GM12864 (cell line): ENCODE results near the gene RNF13.

ENCODE experiments used
- DNase-seq: peaks from one replicate; pipeline ENCODE4 v3.0.0-alpha.2; 2011; ENCODE audit warnings: low read depth
- H3K4me3 ChIP-seq: 2 replicates; pipeline ENCODE4 v1.5.1; 2011; ENCODE audit warnings: mild to moderate bottlenecking, low read depth, low read length, control low read depth
- TF ChIP-seq, protein P1 (sequence below): IDR thresholded peaks from 2 replicates; pipeline ENCODE4 v1.5.1; 2011; ENCODE audit warnings: low read depth, mild to moderate bottlenecking, moderate library complexity, low read length, control low read depth, inconsistent platforms; ENCODE audit errors: missing control alignments

Gene RNF13

DNA sequence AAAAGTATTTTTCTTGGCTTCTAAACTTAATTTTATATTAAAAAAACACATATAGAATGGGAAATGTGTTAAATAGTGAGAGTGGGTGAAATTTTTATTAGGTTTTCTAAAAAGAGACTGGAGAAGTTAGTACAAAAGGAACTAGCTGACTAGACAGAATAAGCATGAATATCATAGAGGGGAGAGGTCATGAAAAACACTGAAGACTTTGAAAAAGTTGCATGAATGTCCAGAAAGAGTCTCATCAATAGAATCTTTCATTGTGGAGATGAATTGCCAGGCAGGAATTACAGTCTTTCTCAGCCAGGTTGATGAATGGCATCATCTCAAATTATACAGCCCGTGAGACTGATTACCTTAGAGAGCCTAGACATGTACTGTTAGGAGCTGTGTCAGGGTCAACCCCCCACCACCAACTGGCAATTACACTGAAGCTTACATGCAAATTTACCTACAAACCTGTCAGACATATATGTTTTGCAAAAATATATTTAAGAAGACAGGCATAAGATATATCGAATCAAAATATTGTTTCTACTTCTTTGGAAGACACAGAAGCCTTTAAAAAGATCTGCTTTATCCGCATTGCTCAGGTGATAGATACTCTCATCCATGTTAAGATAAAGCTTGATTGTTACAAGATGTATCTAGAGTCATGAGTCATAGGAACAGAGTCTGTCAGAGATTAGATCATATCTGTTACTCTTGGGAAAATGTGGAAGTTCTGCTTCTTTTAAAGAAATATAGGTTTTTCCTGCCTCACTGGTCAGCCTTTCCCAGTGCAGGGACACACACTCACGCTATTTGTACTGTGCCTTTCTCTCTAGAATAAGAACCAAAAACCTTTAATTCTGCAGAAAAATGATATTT is 192.5 kb downstream of the RNF13 start:
- no peak overlapping the region for H3K4me3 ChIP-seq
- no peak for DNase-seq
- TF ChIP-seq, protein P1, sequence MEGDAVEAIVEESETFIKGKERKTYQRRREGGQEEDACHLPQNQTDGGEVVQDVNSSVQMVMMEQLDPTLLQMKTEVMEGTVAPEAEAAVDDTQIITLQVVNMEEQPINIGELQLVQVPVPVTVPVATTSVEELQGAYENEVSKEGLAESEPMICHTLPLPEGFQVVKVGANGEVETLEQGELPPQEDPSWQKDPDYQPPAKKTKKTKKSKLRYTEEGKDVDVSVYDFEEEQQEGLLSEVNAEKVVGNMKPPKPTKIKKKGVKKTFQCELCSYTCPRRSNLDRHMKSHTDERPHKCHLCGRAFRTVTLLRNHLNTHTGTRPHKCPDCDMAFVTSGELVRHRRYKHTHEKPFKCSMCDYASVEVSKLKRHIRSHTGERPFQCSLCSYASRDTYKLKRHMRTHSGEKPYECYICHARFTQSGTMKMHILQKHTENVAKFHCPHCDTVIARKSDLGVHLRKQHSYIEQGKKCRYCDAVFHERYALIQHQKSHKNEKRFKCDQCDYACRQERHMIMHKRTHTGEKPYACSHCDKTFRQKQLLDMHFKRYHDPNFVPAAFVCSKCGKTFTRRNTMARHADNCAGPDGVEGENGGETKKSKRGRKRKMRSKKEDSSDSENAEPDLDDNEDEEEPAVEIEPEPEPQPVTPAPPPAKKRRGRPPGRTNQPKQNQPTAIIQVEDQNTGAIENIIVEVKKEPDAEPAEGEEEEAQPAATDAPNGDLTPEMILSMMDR, result no peak

- no peak for DNase-seq
- TF ChIP-seq, protein P1, result no peak
These were observed 193.8 kb downstream of the RNF13 start for GRCh38 chr3:150006794-150007193.

More at GRCh38 chr3:150006794-150007193, 193.8 kb downstream of the RNF13 start:
- no peak overlapping the region for H3K4me3 ChIP-seq
